CD1c-positive myeloid dendritic cell (primary cell): ENCODE data around the gene PEMT.
"Not testable (repeated sequence)": the region's sequence is repeated elsewhere in the genome, so short reads cannot be mapped to it uniquely, and the experiment has no call there.

Experiments used
- DNase-seq: peaks from one replicate; pipeline ENCODE4 v3.0.0-alpha.2; 2016; ENCODE audit errors: extremely low spot score

PEMT gene

GRCh38 chr17:17487998-17488397, 103.5 kb downstream of the PEMT start:
- no peak for DNase-seq

- not testable (repeated sequence) for DNase-seq
These were observed 105.1 kb downstream of the PEMT start for GRCh38 chr17:17486416-17486815.

GRCh38 chr17:17485420-17485819, 106.1 kb downstream of the PEMT start:
- no peak for DNase-seq

GRCh38 chr17:17484451-17484899, 107.0 kb downstream of the PEMT start:
- DNase-seq = no peak

GRCh38 chr17:17481860-17482259, 109.6 kb downstream of the PEMT start:
- no peak for DNase-seq

GRCh38 chr17:17480593-17481148, 110.8 kb downstream of the PEMT start:
- no peak for DNase-seq

GRCh38 chr17:17479209-17479608, 112.3 kb downstream of the PEMT start:
- no peak for DNase-seq

- peak; percentile 98 for DNase-seq
These were observed 114.5 kb downstream of the PEMT start, which contains the start of gene MED9 for GRCh38 chr17:17476865-17477467. MED9 (plus strand) TSS chr17:17477000; CDS start chr17:17477042, 42 bp downstream.

GRCh38 chr17:17474341-17474740, 117.2 kb downstream of the PEMT start:
- no peak for DNase-seq

GRCh38 chr17:17472333-17472920, 119.1 kb downstream of the PEMT start:
- DNase-seq = no peak

GRCh38 chr17:17469996-17470395, 121.5 kb downstream of the PEMT start:
- DNase-seq = no peak

GRCh38 chr17:17469358-17469757, 122.2 kb downstream of the PEMT start:
- DNase-seq = no peak

GRCh38 chr17:17468217-17469010, 123.1 kb downstream of the PEMT start:
- DNase-seq = no peak

GRCh38 chr17:17467720-17468119, 123.8 kb downstream of the PEMT start:
- no peak for DNase-seq

GRCh38 chr17:17467016-17467415, 124.5 kb downstream of the PEMT start:
- DNase-seq = no peak

- no peak for DNase-seq
These were observed 125.0 kb downstream of the PEMT start for GRCh38 chr17:17466511-17466910.

GRCh38 chr17:17465878-17466277, 125.6 kb downstream of the PEMT start:
- DNase-seq = not testable (repeated sequence)

GRCh38 chr17:17463821-17464220, 127.7 kb downstream of the PEMT start:
- no peak for DNase-seq

- no peak for DNase-seq
These were observed 129.3 kb downstream of the PEMT start for GRCh38 chr17:17462048-17462824.

- DNase-seq = no peak
These were observed 131.5 kb downstream of the PEMT start for GRCh38 chr17:17460038-17460437.

GRCh38 chr17:17457680-17458079, 133.8 kb downstream of the PEMT start:
- no peak for DNase-seq

- no peak for DNase-seq
These were observed 135.3 kb downstream of the PEMT start for GRCh38 chr17:17456251-17456650.
